HepG2 (cell line): Measurements from ENCODE around the gene PYGL. TPM values are rescaled to one million over a fixed set of nuclear protein-coding genes. Genes with fewer than 3 reads are reported as not detected.

Experiments
- AGO2 ChIP-seq: fragments of 200-400 bp; formaldehyde crosslinking; optimal IDR thresholded peaks from 2 replicates; pipeline ENCODE3; 2017; ENCODE audit warnings: mild to moderate bottlenecking, low read depth, low read length, moderate library complexity
- GATA4 ChIP-seq: sonication (generic); IDR thresholded peaks from 2 replicates; pipeline ENCODE4 v1.6.1; 2016; ENCODE audit warnings: antibody characterized with exemption, low read depth, borderline replicate concordance
- HDAC2 ChIP-seq: sonication (generic); formaldehyde crosslinking; IDR thresholded peaks from 2 replicates; pipeline ENCODE4 v1.4.0; 2020; ENCODE audit warnings: missing genetic modification reagents
- HMG20A ChIP-seq: IDR thresholded peaks from 2 replicates; pipeline ENCODE4 v1.6.1; 2016; ENCODE audit warnings: borderline replicate concordance
- HOXA5 ChIP-seq: sonication (generic); formaldehyde crosslinking; IDR thresholded peaks from 2 replicates; pipeline ENCODE4 v1.4.0; 2020; ENCODE audit warnings: missing genetic modification reagents
- IRF2 ChIP-seq: IDR thresholded peaks from 2 replicates; pipeline ENCODE4 v1.6.1; 2018; ENCODE audit warnings: missing genetic modification reagents, missing compliant biosample characterization
- MED1 ChIP-seq: sonication (generic); formaldehyde crosslinking; IDR thresholded peaks from 2 replicates; pipeline ENCODE4 v1.4.0; 2020; ENCODE audit warnings: missing genetic modification reagents
- POLR2AphosphoS5 ChIP-seq: IDR thresholded peaks from 2 replicates; pipeline ENCODE4 v1.6.1; 2012; ENCODE audit warnings: low read depth, low read length
- TAF15 ChIP-seq: fragments of 200-400 bp; formaldehyde crosslinking; IDR thresholded peaks from one replicate; pipeline ENCODE4 v1.6.1; 2018; ENCODE audit warnings: mild to moderate bottlenecking, low read depth, low read length; ENCODE audit not compliant: poor library complexity, severe bottlenecking
- ZBTB7A ChIP-seq: sonication (generic); formaldehyde crosslinking; IDR thresholded peaks from 2 replicates; pipeline ENCODE4 v1.8.0; 2022; ENCODE audit warnings: mild to moderate bottlenecking, missing genetic modification reagents
- ZNF124 ChIP-seq: sonication (generic); formaldehyde crosslinking; IDR thresholded peaks from 2 replicates; pipeline ENCODE4 v1.4.0; 2020; ENCODE audit warnings: missing genetic modification reagents
- ZNF296 ChIP-seq: sonication (generic); formaldehyde crosslinking; conservative IDR thresholded peaks from 2 replicates; pipeline ENCODE4 v1.5.0; 2020; ENCODE audit warnings: mild to moderate bottlenecking, missing genetic modification reagents
- ZNF883 ChIP-seq: sonication (generic); formaldehyde crosslinking; IDR thresholded peaks from 2 replicates; pipeline ENCODE4 v1.5.1; 2020; ENCODE audit warnings: mild to moderate bottlenecking, missing genetic modification reagents; ENCODE audit errors: not compliant biosample characterization
- polyA plus RNA-seq, 8 experiments: library from polyadenylated mRNA; depleted of rRNA in 3 of 8; stranded (reverse) in 7 of 8; unstranded in 1 of 8; fragments of >200 nt; fragmentation: Illumina TruSeq in 4 of 8; extraction: Trizol in 4 of 8; gene quantifications; 2 replicates each; pipeline versions ENCODE4 v1.2.1 to v1.2.3, GENCODE V29; 2011 to 2016; ENCODE audit warnings: low read depth in 4 of 8, missing spikeins in 1 of 8, mixed read lengths in 1 of 8; ENCODE audit not compliant: insufficient read depth in 1 of 8
- total RNA-seq, 5 experiments: library from RNA; depleted of rRNA; stranded (reverse); fragments of >200 nt; fragmentation: Illumina TruSeq; extraction: Trizol; gene quantifications; 2 replicates each; pipeline ENCODE4 v1.2.3, GENCODE V29; 2016; ENCODE audit warnings: low read depth in 1 of 5
- TF ChIP-seq, protein P1 (sequence below): IDR thresholded peaks from 2 replicates; pipeline ENCODE4 v1.6.1; 2016; ENCODE audit warnings: low read depth, missing genetic modification reagents, missing compliant biosample characterization
- TF ChIP-seq, protein P2 (sequence below): sonication (generic); formaldehyde crosslinking; IDR thresholded peaks from 2 replicates; pipeline ENCODE4 v1.4.0; 2020; ENCODE audit warnings: missing genetic modification reagents
- TF ChIP-seq, protein P3 (sequence below): sonication (generic); formaldehyde crosslinking; IDR thresholded peaks from 2 replicates; pipeline ENCODE4 v1.4.0; 2020; ENCODE audit warnings: missing genetic modification reagents
- TF ChIP-seq, protein P4 (sequence below): sonication (generic); formaldehyde crosslinking; IDR thresholded peaks from 2 replicates; pipeline ENCODE4 v1.4.0; 2020; ENCODE audit warnings: missing genetic modification reagents
- TF ChIP-seq, protein P5 (sequence below): IDR thresholded peaks from 2 replicates; pipeline ENCODE4 v1.6.1; 2016; ENCODE audit warnings: mild to moderate bottlenecking

Gene PYGL
- total and polyA plus RNA-seq, 2 of the 13 experiments (the other 11 are each of a cell fraction or from before 2014, with no cell fraction given), result 98.4 to 110 TPM

DNA sequence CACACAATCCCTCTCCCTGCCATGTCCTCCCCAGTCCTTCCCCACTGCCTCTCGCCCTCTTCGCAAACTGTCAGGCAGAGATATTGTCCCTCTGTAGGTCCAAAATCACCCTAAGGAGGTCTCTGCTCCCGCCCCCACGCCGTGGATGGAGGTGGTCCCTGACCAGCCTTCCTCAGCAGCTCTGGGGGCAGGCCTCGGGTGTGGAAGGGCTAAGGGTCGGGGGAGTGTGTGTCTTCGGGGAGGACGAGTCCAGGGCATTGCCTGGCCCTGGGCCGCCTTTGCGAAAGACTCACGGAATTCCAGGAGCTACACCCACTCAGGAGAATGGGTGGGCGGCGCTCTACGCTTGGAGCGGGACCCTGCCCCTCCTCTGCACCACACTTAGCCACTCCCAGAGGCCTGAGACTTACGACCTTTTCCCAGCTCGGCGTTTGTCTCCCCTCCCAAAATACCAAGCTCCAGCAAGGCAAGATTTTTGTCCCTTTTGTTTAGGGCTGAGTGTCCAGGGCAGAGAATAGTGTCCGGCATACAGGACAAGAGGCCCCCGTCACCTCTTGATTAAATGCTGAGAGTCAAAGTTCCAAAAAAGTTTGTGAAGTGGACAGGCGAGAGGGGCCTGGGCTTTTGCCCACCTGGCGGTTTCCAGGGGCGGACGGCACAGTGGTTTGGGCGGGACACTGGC lies 881 bp downstream of the PYGL start (continued):
- no peak for TF ChIP-seq MED1 (CRISPR knock-in tag)
- no peak for TF ChIP-seq HOXA5 (CRISPR knock-in tag)
- TF ChIP-seq, protein P1, sequence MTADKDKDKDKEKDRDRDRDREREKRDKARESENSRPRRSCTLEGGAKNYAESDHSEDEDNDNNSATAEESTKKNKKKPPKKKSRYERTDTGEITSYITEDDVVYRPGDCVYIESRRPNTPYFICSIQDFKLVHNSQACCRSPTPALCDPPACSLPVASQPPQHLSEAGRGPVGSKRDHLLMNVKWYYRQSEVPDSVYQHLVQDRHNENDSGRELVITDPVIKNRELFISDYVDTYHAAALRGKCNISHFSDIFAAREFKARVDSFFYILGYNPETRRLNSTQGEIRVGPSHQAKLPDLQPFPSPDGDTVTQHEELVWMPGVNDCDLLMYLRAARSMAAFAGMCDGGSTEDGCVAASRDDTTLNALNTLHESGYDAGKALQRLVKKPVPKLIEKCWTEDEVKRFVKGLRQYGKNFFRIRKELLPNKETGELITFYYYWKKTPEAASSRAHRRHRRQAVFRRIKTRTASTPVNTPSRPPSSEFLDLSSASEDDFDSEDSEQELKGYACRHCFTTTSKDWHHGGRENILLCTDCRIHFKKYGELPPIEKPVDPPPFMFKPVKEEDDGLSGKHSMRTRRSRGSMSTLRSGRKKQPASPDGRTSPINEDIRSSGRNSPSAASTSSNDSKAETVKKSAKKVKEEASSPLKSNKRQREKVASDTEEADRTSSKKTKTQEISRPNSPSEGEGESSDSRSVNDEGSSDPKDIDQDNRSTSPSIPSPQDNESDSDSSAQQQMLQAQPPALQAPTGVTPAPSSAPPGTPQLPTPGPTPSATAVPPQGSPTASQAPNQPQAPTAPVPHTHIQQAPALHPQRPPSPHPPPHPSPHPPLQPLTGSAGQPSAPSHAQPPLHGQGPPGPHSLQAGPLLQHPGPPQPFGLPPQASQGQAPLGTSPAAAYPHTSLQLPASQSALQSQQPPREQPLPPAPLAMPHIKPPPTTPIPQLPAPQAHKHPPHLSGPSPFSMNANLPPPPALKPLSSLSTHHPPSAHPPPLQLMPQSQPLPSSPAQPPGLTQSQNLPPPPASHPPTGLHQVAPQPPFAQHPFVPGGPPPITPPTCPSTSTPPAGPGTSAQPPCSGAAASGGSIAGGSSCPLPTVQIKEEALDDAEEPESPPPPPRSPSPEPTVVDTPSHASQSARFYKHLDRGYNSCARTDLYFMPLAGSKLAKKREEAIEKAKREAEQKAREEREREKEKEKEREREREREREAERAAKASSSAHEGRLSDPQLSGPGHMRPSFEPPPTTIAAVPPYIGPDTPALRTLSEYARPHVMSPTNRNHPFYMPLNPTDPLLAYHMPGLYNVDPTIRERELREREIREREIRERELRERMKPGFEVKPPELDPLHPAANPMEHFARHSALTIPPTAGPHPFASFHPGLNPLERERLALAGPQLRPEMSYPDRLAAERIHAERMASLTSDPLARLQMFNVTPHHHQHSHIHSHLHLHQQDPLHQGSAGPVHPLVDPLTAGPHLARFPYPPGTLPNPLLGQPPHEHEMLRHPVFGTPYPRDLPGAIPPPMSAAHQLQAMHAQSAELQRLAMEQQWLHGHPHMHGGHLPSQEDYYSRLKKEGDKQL, result no peak
- no peak for TF ChIP-seq TAF15
- TF ChIP-seq, protein P2, sequence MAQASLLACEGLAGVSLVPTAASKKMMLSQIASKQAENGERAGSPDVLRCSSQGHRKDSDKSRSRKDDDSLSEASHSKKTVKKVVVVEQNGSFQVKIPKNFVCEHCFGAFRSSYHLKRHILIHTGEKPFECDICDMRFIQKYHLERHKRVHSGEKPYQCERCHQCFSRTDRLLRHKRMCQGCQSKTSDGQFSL (CRISPR knock-in tag), result no peak
- TF ChIP-seq, protein P3, sequence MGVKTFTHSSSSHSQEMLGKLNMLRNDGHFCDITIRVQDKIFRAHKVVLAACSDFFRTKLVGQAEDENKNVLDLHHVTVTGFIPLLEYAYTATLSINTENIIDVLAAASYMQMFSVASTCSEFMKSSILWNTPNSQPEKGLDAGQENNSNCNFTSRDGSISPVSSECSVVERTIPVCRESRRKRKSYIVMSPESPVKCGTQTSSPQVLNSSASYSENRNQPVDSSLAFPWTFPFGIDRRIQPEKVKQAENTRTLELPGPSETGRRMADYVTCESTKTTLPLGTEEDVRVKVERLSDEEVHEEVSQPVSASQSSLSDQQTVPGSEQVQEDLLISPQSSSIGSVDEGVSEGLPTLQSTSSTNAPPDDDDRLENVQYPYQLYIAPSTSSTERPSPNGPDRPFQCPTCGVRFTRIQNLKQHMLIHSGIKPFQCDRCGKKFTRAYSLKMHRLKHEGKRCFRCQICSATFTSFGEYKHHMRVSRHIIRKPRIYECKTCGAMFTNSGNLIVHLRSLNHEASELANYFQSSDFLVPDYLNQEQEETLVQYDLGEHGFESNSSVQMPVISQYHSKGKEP (CRISPR knock-in tag), result no peak
- TF ChIP-seq ZBTB7A (CRISPR knock-in tag), result 0 out of 2 replicates have a peak, but pooled peaks have one; percentile 21
- no peak for TF ChIP-seq GATA4
- no peak for TF ChIP-seq IRF2 (CRISPR knock-in tag)
- peak; percentile 39; the same call in 1 of the 2 replicates for TF ChIP-seq HDAC2
- peak; percentile 46 for TF ChIP-seq ZNF883 (CRISPR knock-in tag)
- no peak for TF ChIP-seq HMG20A (CRISPR knock-in tag)
- TF ChIP-seq ZNF124, result no peak
- peak; percentile 61 for TF ChIP-seq POLR2AphosphoS5
- no peak for TF ChIP-seq AGO2
- TF ChIP-seq, protein P4, sequence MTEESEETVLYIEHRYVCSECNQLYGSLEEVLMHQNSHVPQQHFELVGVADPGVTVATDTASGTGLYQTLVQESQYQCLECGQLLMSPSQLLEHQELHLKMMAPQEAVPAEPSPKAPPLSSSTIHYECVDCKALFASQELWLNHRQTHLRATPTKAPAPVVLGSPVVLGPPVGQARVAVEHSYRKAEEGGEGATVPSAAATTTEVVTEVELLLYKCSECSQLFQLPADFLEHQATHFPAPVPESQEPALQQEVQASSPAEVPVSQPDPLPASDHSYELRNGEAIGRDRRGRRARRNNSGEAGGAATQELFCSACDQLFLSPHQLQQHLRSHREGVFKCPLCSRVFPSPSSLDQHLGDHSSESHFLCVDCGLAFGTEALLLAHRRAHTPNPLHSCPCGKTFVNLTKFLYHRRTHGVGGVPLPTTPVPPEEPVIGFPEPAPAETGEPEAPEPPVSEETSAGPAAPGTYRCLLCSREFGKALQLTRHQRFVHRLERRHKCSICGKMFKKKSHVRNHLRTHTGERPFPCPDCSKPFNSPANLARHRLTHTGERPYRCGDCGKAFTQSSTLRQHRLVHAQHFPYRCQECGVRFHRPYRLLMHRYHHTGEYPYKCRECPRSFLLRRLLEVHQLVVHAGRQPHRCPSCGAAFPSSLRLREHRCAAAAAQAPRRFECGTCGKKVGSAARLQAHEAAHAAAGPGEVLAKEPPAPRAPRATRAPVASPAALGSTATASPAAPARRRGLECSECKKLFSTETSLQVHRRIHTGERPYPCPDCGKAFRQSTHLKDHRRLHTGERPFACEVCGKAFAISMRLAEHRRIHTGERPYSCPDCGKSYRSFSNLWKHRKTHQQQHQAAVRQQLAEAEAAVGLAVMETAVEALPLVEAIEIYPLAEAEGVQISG (CRISPR knock-in tag), result no peak
- TF ChIP-seq, protein P5, sequence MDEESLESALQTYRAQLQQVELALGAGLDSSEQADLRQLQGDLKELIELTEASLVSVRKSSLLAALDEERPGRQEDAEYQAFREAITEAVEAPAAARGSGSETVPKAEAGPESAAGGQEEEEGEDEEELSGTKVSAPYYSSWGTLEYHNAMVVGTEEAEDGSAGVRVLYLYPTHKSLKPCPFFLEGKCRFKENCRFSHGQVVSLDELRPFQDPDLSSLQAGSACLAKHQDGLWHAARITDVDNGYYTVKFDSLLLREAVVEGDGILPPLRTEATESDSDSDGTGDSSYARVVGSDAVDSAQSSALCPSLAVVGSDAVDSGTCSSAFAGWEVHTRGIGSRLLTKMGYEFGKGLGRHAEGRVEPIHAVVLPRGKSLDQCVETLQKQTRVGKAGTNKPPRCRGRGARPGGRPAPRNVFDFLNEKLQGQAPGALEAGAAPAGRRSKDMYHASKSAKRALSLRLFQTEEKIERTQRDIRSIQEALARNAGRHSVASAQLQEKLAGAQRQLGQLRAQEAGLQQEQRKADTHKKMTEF, result no peak; the same call in 1 of the 2 replicates
- TF ChIP-seq ZNF296 (CRISPR knock-in tag), result no peak
